H1 (cell line): ENCODE data around the gene GPR15LG. TPM values are rescaled to one million over a fixed set of nuclear protein-coding genes. Genes with fewer than 3 reads are reported as not detected.
"Not testable (repeated sequence)": the region's sequence is repeated elsewhere in the genome, so short reads cannot be mapped to it uniquely, and the experiment has no call there.

Experiments
- CTCF ChIA-PET: fragments of 300-600 bp; sonication (Branson Sonifier 250); formaldehyde crosslinking; loops from one replicate; lab custom pipeline; 2021; ENCODE audit not compliant: partially characterized antibody; lab: Charles Lee
- POLR2A ChIA-PET: fragments of 300-600 bp; sonication (Branson Sonifier 250); formaldehyde crosslinking; loops from one replicate; lab custom pipeline; 2021; ENCODE audit warnings: inconsistent platforms; ENCODE audit not compliant: partially characterized antibody; lab: Charles Lee
- DNase-seq, 2 experiments: peaks; one replicate each; pipeline versions ENCODE4 v3.0.0 to v3.0.0-alpha.2; 2010 to 2022; ENCODE audit warnings: low spot score in 2 of 2, low read depth in 1 of 2, mixed read lengths in 1 of 2
- FAIRE-seq: peaks from 2 replicates; lab custom pipeline; 2011; peaks lifted over from hg19 to GRCh38; lab: Jason Lieb, UNC
- H2AFZ ChIP-seq: 2 replicates; pipeline ENCODE4 v1.8.1; 2012; ENCODE audit warnings: low read length, inconsistent platforms
- H2AK5ac ChIP-seq: 2 replicates; pipeline ENCODE4 v1.6.1; 2013; ENCODE audit warnings: low read depth, low read length
- H2BK120ac ChIP-seq: replicated peaks from 2 replicates; pipeline ENCODE3; 2013; ENCODE audit warnings: low read depth, low read length, inconsistent platforms
- H2BK12ac ChIP-seq: 2 replicates; pipeline ENCODE4 v1.6.1; 2013; ENCODE audit warnings: low read depth, low read length
- H2BK15ac ChIP-seq: 2 replicates; pipeline ENCODE4 v1.6.1; 2013; ENCODE audit warnings: low read length
- H2BK20ac ChIP-seq: 2 replicates; pipeline ENCODE4 v1.6.1; 2013; ENCODE audit warnings: low read length
- H2BK5ac ChIP-seq: 2 replicates; pipeline ENCODE4 v1.6.1; 2013; ENCODE audit warnings: low read depth, low read length
- H3K14ac ChIP-seq: 2 replicates; pipeline ENCODE4 v1.6.1; 2013; ENCODE audit warnings: inconsistent platforms; ENCODE audit not compliant: insufficient read length
- H3K18ac ChIP-seq: 2 replicates; pipeline ENCODE4 v1.6.1; 2013; ENCODE audit warnings: low read length; ENCODE audit errors: extremely low read depth
- H3K23ac ChIP-seq: 2 replicates; pipeline ENCODE4 v1.6.1; 2013; ENCODE audit warnings: inconsistent platforms; ENCODE audit not compliant: insufficient read length
- H3K23me2 ChIP-seq: 2 replicates; pipeline ENCODE4 v1.6.1; 2013; ENCODE audit warnings: low read depth, low read length
- H3K27ac ChIP-seq: 2 replicates; pipeline ENCODE4 v1.6.1; 2011; ENCODE audit warnings: low read depth, low read length, inconsistent platforms
- H3K27me3 ChIP-seq, 4 experiments: replicated peaks in 1 of 4; 1 replicate in 1 of 4; 2 replicates in 3 of 4; pipeline versions ENCODE4 v1.6.1 to v1.8.1; 2011 to 2013; ENCODE audit warnings: low read length in 3 of 4, mild to moderate bottlenecking in 3 of 4, inconsistent platforms in 2 of 4, mixed read lengths in 2 of 4, moderate library complexity in 1 of 4; ENCODE audit not compliant: control insufficient read depth in 3 of 4, insufficient read depth in 3 of 4; ENCODE audit errors: extremely low read depth in 1 of 4
- H3K36me3 ChIP-seq, 4 experiments: 2 replicates each; pipeline versions ENCODE4 v1.6.1 to v1.8.1; 2011 to 2013; ENCODE audit warnings: mild to moderate bottlenecking in 4 of 4, low read length in 3 of 4, moderate library complexity in 2 of 4, control low read depth in 1 of 4, inconsistent platforms in 1 of 4; ENCODE audit not compliant: insufficient read depth in 4 of 4, control insufficient read depth in 2 of 4
- H3K4ac ChIP-seq: replicated peaks from 2 replicates; pipeline ENCODE3; 2013; ENCODE audit warnings: low read length, low read depth, mixed read lengths, inconsistent platforms; ENCODE audit not compliant: insufficient read length
- H3K4me1 ChIP-seq, 4 experiments: replicated peaks in 1 of 4; 1 replicate in 1 of 4; 2 replicates in 3 of 4; pipeline versions ENCODE4 v1.6.1 to v1.8.1; 2011 to 2013; ENCODE audit warnings: low read length in 3 of 4, inconsistent platforms in 2 of 4, mixed read lengths in 1 of 4; ENCODE audit not compliant: insufficient read depth in 4 of 4, control insufficient read depth in 3 of 4
- H3K4me2 ChIP-seq, 2 experiments: 2 replicates each; pipeline versions ENCODE4 v1.6.1 to v1.8.1; 2011 to 2013; ENCODE audit warnings: low read depth in 2 of 2, low read length in 2 of 2, control low read depth in 1 of 2, inconsistent platforms in 1 of 2, mild to moderate bottlenecking in 1 of 2; ENCODE audit not compliant: insufficient read depth in 1 of 2
- H3K4me3 ChIP-seq, 4 experiments: fragments of 200-600, 300-600 bp in 1 of 4; sonication (generic), shearing (Covaris generic), sonication (Bioruptor Twin) in 1 of 4; 2 replicates each; pipeline versions ENCODE4 v1.5.1 to v1.8.1; 2011 to 2016; ENCODE audit warnings: low read length in 4 of 4, low read depth in 3 of 4, control low read depth in 2 of 4, inconsistent platforms in 2 of 4, mild to moderate bottlenecking in 2 of 4, mixed read lengths in 1 of 4, moderate library complexity in 1 of 4; ENCODE audit not compliant: insufficient read depth in 2 of 4; ENCODE audit errors: extremely low read depth in 1 of 4
- H3K56ac ChIP-seq: replicated peaks from 2 replicates; pipeline ENCODE3; 2013; ENCODE audit warnings: low read depth, mild to moderate bottlenecking, mixed read lengths, low read length, inconsistent platforms; ENCODE audit not compliant: insufficient read length
- H3K79me1 ChIP-seq: 2 replicates; pipeline ENCODE4 v1.6.1; 2013; ENCODE audit warnings: low read depth, low read length, control low read depth
- H3K79me2 ChIP-seq, 2 experiments: 2 replicates each; pipeline versions ENCODE4 v1.6.1 to v1.8.1; 2012 to 2013; ENCODE audit warnings: low read length in 2 of 2, mild to moderate bottlenecking in 2 of 2, inconsistent platforms in 1 of 2; ENCODE audit not compliant: insufficient read depth in 2 of 2, control insufficient read depth in 1 of 2
- H3K9ac ChIP-seq, 4 experiments: replicated peaks in 1 of 4; 1 replicate in 1 of 4; 2 replicates in 3 of 4; pipeline versions ENCODE4 v1.6.1 to v1.8.1; 2011 to 2013; ENCODE audit warnings: low read depth in 3 of 4, low read length in 3 of 4, control low read depth in 2 of 4, mild to moderate bottlenecking in 2 of 4, moderate library complexity in 2 of 4, inconsistent platforms in 1 of 4; ENCODE audit errors: extremely low read depth in 1 of 4
- H3K9me3 ChIP-seq, 2 experiments: 2 replicates each; pipeline versions ENCODE4 v1.6.1 to v1.8.1; 2012 to 2013; ENCODE audit warnings: mild to moderate bottlenecking in 2 of 2, moderate library complexity in 2 of 2, control low read depth in 1 of 2, inconsistent platforms in 1 of 2, low read depth in 1 of 2, low read length in 1 of 2, mixed read lengths in 1 of 2; ENCODE audit not compliant: insufficient read depth in 2 of 2
- H4K20me1 ChIP-seq, 2 experiments: replicated peaks in 1 of 2; 2 replicates each; pipeline versions ENCODE3 to v1.8.1; 2011 to 2013; ENCODE audit warnings: inconsistent platforms in 2 of 2, low read length in 2 of 2, mild to moderate bottlenecking in 1 of 2; ENCODE audit not compliant: insufficient read depth in 2 of 2, control insufficient read depth in 1 of 2
- H4K5ac ChIP-seq: 2 replicates; pipeline ENCODE4 v1.6.1; 2013; ENCODE audit warnings: low read length, low read depth, mixed read lengths, inconsistent platforms; ENCODE audit not compliant: insufficient read length
- H4K8ac ChIP-seq: 2 replicates; pipeline ENCODE4 v1.8.0; 2013; ENCODE audit warnings: mild to moderate bottlenecking, moderate library complexity, low read length, inconsistent platforms; ENCODE audit not compliant: insufficient read depth; ENCODE audit errors: extremely low read depth
- H4K91ac ChIP-seq: replicated peaks from 2 replicates; pipeline ENCODE3; 2013; ENCODE audit warnings: low read length, mixed read lengths, inconsistent platforms; ENCODE audit not compliant: insufficient read length
- WGBS, 2 experiments: shearing (Covaris generic) in 1 of 2; methylation state at CpG; one replicate each; pipeline versions ENCODE4 v1.1.6 to v1.1.7; 2013 to 2015; ENCODE audit warnings: low lambda C conversion rate in 2 of 2, mixed read lengths in 2 of 2, inconsistent platforms in 1 of 2, low coverage in 1 of 2, missing lambda C conversion rate in 1 of 2; ENCODE audit not compliant: insufficient replicate concordance in 2 of 2, insufficient coverage in 1 of 2, insufficient read length in 1 of 2; ENCODE audit errors: extremely low coverage in 1 of 2, missing lambda C conversion rate in 1 of 2; 5-methylcytosine and 5-hydroxymethylcytosine counted together
- polyA plus RNA-seq, 7 experiments: library from polyadenylated mRNA; depleted of rRNA in 3 of 7; stranded (reverse) in 5 of 7; unstranded in 2 of 7; fragments of >200 nt in 5 of 7; fragments of 200-250 nt in 2 of 7; gene quantifications; 1 replicate in 5 of 7; 2 replicates in 1 of 7; 4 replicates in 1 of 7; pipeline versions ENCODE4 v1.2.1 to v1.2.3, GENCODE V29; 2011 to 2013; ENCODE audit warnings: missing spikeins in 2 of 7, mixed read lengths in 2 of 7
- total RNA-seq: library from RNA; stranded (reverse); fragmentation: NEBNext Ultra II Directional; extraction: Animal tissue kit (Norgen Biotek cat#: 25700); gene quantifications from 2 replicates; pipeline ENCODE4 v1.2.1, GENCODE V29; 2021

GPR15LG gene
- total and polyA plus RNA-seq, 2 of the 8 experiments (the other 6 are each of a cell fraction or from before 2014, with no cell fraction given) = not detected

GRCh38 chr10:84171700-84172466 lies 1.7 kb upstream of the GPR15LG start:
- H4K8ac ChIP-seq, H3K4ac ChIP-seq, H3K4me1 ChIP-seq, CTCF ChIA-PET, H2AK5ac ChIP-seq, H3K9me3 ChIP-seq, H3K36me3 ChIP-seq, H2AFZ ChIP-seq, H4K20me1 ChIP-seq, H3K79me1 ChIP-seq, H3K79me2 ChIP-seq, H3K9ac ChIP-seq, H3K4me3 ChIP-seq, H3K23me2 ChIP-seq, H4K5ac ChIP-seq, H3K27me3 ChIP-seq, H3K4me2 ChIP-seq, H2BK20ac ChIP-seq, H3K27ac ChIP-seq, H3K14ac ChIP-seq, H3K23ac ChIP-seq, H2BK5ac ChIP-seq, H3K56ac ChIP-seq, H2BK12ac ChIP-seq, H2BK120ac ChIP-seq, H2BK15ac ChIP-seq, H4K91ac ChIP-seq, H3K18ac ChIP-seq, FAIRE-seq: not testable (repeated sequence)
- DNase-seq = peak in 1 of 2 experiments; percentile 33
- POLR2A ChIA-PET = interaction anchor here (1.5 kb wide), 1 partner anchor 13 kb away, joined by 4 read pairs; no protein-coding TSS in a partner anchor
- 89% methylated on average over 21 of the region's 21 CpGs; no CpG with 5 or more reads in 1 of the 2 experiments for WGBS, 2 experiments
